Fibroblast of lung (primary cell): ENCODE measurements around the gene DYSF. TPM values are rescaled to one million over a fixed set of nuclear protein-coding genes. Genes with fewer than 3 reads are reported as not detected.

Source experiments
- DNase-seq, 2 donors: peaks; one replicate each; pipeline versions ENCODE4 v3.0.0 to v3.0.0-alpha.2; 2010; ENCODE audit warnings: low read depth in 2 of 2
- H2AFZ ChIP-seq: 2 replicates; pipeline ENCODE4 v1.5.1; 2012; ENCODE audit warnings: low read length, control low read depth, inconsistent platforms
- H3K27ac ChIP-seq: 2 replicates; pipeline ENCODE4 v1.5.1; 2011; ENCODE audit warnings: low read length, control low read depth; ENCODE audit not compliant: insufficient read depth
- H3K27me3 ChIP-seq: 2 replicates; pipeline ENCODE4 v1.5.1; 2011; ENCODE audit warnings: mild to moderate bottlenecking, low read length; ENCODE audit not compliant: control insufficient read depth, insufficient read depth
- H3K36me3 ChIP-seq: 2 replicates; pipeline ENCODE4 v1.5.1; 2011; ENCODE audit warnings: low read length; ENCODE audit not compliant: control insufficient read depth, insufficient read depth
- H3K4me1 ChIP-seq: 2 replicates; pipeline ENCODE4 v1.5.1; 2011; ENCODE audit warnings: low read length; ENCODE audit not compliant: control insufficient read depth, insufficient read depth; ENCODE audit errors: extremely low read depth
- H3K4me2 ChIP-seq: 2 replicates; pipeline ENCODE4 v1.5.1; 2011; ENCODE audit warnings: low read length, control low read depth; ENCODE audit not compliant: insufficient read depth; ENCODE audit errors: extremely low read depth
- H3K4me3 ChIP-seq, 4 experiments: fragments of 200-600 bp in 1 of 4; sonication (generic) in 1 of 4; replicated peaks in 1 of 4; 2 replicates each; pipeline ENCODE4 v1.5.1; 2011 to 2016; ENCODE audit warnings: low read length in 4 of 4, low read depth in 3 of 4, mild to moderate bottlenecking in 3 of 4, control low read depth in 2 of 4, inconsistent platforms in 1 of 4, mixed read lengths in 1 of 4; ENCODE audit not compliant: insufficient read depth in 1 of 4; ENCODE audit errors: control extremely low read depth in 1 of 4
- H3K79me2 ChIP-seq: 2 replicates; pipeline ENCODE4 v1.5.1; 2012; ENCODE audit warnings: mild to moderate bottlenecking, low read length, inconsistent platforms; ENCODE audit not compliant: control insufficient read depth, insufficient read depth
- H3K9ac ChIP-seq: 2 replicates; pipeline ENCODE4 v1.5.1; 2011; ENCODE audit warnings: mild to moderate bottlenecking, low read length, control low read depth; ENCODE audit not compliant: insufficient read depth
- H3K9me3 ChIP-seq: 2 replicates; pipeline ENCODE4 v1.5.1; 2012; ENCODE audit warnings: low read depth, low read length; ENCODE audit not compliant: control insufficient read depth, insufficient read depth
- H4K20me1 ChIP-seq: 2 replicates; pipeline ENCODE4 v1.5.1; 2011; ENCODE audit warnings: low read length; ENCODE audit not compliant: control insufficient read depth, insufficient read depth; ENCODE audit errors: extremely low read depth
- EZH2 ChIP-seq: IDR thresholded peaks from 2 replicates; pipeline ENCODE4 v1.5.1; 2012; ENCODE audit warnings: low read length, control low read depth, mild to moderate bottlenecking; ENCODE audit errors: missing control alignments
- polyA plus RNA-seq, 2 donors: library from polyadenylated mRNA; depleted of rRNA in 1 of 2; stranded (reverse) in 1 of 2; unstranded in 1 of 2; fragments of >200 nt; gene quantifications; 2 replicates each; pipeline ENCODE4 v1.2.1, GENCODE V29; 2011 to 2012; ENCODE audit warnings: missing spikeins in 1 of 2
- total RNA-seq: library from RNA; depleted of rRNA; stranded (reverse); fragments of >200 nt; gene quantifications from 2 replicates; pipeline ENCODE4 v1.2.1, GENCODE V29; 2014
- TF ChIP-seq, protein P1 (sequence below), 2 donors: IDR thresholded peaks in 1 of 2; conservative IDR thresholded peaks in 1 of 2; 1 replicate in 1 of 2; 2 replicates in 1 of 2; pipeline ENCODE4 v1.5.1; 2011 to 2012; ENCODE audit warnings: low read length in 2 of 2, control low read depth in 1 of 2, inconsistent platforms in 1 of 2, low read depth in 1 of 2, mild to moderate bottlenecking in 1 of 2

The DYSF gene
- total and polyA plus RNA-seq, 2 donors (not counting 1 experiment from before 2014, with no cell fraction given), result under 0.01 to 0.67 TPM

DNA sequence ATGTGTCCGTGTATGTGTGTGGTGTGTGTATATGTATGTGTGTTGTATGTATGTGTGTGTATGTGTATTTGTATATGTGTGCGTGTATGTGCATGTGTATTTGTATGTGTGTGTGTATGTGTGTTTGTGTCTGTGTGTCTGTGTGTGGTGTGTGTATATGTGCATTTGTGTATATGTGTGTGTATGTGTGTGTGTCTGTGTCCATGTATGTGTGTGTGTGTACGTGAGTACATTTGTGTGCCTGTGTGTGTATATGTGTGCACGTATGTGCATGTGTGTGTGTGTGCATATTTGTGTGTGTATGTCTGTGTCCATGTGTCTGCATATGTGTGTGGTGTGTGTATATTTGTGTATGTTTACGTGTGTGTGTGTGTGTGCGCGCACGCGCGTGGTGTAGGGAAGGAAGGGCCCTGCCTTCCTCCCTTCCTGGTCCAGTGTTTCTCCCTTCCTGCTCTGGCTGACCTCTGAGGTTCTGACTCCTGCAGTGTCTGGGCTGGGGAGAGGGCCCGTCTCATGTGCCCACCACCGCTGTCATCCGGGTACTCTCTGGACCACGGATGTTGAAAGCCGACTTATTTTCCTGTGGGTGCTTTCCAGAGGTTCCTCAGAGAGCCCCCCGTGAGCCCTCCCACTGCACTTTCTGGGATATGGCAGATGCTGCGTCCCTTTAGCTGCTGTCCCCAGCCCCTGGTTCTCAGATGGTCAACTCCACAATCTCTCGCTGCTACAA is 209.5 kb downstream of the DYSF start:
- H3K9me3 ChIP-seq, result no peaks in the 10 kb centered on the region
- H3K36me3 ChIP-seq, result no peaks in the 10 kb centered on the region
- no peaks in the 10 kb centered on the region for H4K20me1 ChIP-seq
- no peak overlapping the region for H3K9ac ChIP-seq
- TF ChIP-seq, protein P1, sequence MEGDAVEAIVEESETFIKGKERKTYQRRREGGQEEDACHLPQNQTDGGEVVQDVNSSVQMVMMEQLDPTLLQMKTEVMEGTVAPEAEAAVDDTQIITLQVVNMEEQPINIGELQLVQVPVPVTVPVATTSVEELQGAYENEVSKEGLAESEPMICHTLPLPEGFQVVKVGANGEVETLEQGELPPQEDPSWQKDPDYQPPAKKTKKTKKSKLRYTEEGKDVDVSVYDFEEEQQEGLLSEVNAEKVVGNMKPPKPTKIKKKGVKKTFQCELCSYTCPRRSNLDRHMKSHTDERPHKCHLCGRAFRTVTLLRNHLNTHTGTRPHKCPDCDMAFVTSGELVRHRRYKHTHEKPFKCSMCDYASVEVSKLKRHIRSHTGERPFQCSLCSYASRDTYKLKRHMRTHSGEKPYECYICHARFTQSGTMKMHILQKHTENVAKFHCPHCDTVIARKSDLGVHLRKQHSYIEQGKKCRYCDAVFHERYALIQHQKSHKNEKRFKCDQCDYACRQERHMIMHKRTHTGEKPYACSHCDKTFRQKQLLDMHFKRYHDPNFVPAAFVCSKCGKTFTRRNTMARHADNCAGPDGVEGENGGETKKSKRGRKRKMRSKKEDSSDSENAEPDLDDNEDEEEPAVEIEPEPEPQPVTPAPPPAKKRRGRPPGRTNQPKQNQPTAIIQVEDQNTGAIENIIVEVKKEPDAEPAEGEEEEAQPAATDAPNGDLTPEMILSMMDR (conservative IDR thresholded peaks at IDR 0.05 in 1 of 2, IDR thresholded peaks at IDR 0.05 in 1 of 2; ENCODE audit: low read depth in 1 of 2, low read length in 2 of 2), result no peak
- TF ChIP-seq EZH2, result no peak
- no peaks in the 10 kb centered on the region for H3K79me2 ChIP-seq
- no peak overlapping the region for H3K27ac ChIP-seq
- no peak overlapping the region for H3K4me2 ChIP-seq
- DNase-seq, result no peak
- H3K4me3 ChIP-seq, result no peak overlapping the region
- H2AFZ ChIP-seq, result no peak overlapping the region
- H3K27me3 ChIP-seq, result no peaks in the 10 kb centered on the region
- no peaks in the 10 kb centered on the region for H3K4me1 ChIP-seq

DNA sequence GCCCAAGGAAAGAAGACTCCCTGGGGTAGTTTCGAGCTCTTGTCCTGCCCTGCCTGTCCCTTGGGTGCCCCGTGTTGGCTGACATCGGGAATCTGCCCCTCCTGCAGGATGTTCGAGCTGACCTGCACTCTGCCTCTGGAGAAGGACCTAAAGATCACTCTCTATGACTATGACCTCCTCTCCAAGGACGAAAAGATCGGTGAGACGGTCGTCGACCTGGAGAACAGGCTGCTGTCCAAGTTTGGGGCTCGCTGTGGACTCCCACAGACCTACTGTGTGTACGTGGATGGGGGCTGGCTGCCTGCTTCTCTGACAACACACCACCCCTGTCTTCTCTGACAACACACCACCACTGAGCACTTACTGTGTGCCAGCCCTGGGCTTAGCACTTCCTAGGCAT is 210.8 kb downstream of the DYSF start:
- H3K79me2 ChIP-seq, result no peaks in the 10 kb centered on the region
- no peak for DNase-seq
- H4K20me1 ChIP-seq, result no peaks in the 10 kb centered on the region
- no peak overlapping the region for H3K4me3 ChIP-seq
- no peaks in the 10 kb centered on the region for H3K36me3 ChIP-seq
- H3K9ac ChIP-seq, result no peak overlapping the region
- TF ChIP-seq, protein P1 (conservative IDR thresholded peaks at IDR 0.05 in 1 of 2, IDR thresholded peaks at IDR 0.05 in 1 of 2; ENCODE audit: low read depth in 1 of 2, low read length in 2 of 2), result no peak
- no peak for TF ChIP-seq EZH2
- H3K4me1 ChIP-seq, result no peaks in the 10 kb centered on the region
- no peaks in the 10 kb centered on the region for H3K27me3 ChIP-seq
- H3K27ac ChIP-seq, result no peak overlapping the region
- H2AFZ ChIP-seq, result no peak overlapping the region
- no peaks in the 10 kb centered on the region for H3K9me3 ChIP-seq
- no peak overlapping the region for H3K4me2 ChIP-seq

DNA sequence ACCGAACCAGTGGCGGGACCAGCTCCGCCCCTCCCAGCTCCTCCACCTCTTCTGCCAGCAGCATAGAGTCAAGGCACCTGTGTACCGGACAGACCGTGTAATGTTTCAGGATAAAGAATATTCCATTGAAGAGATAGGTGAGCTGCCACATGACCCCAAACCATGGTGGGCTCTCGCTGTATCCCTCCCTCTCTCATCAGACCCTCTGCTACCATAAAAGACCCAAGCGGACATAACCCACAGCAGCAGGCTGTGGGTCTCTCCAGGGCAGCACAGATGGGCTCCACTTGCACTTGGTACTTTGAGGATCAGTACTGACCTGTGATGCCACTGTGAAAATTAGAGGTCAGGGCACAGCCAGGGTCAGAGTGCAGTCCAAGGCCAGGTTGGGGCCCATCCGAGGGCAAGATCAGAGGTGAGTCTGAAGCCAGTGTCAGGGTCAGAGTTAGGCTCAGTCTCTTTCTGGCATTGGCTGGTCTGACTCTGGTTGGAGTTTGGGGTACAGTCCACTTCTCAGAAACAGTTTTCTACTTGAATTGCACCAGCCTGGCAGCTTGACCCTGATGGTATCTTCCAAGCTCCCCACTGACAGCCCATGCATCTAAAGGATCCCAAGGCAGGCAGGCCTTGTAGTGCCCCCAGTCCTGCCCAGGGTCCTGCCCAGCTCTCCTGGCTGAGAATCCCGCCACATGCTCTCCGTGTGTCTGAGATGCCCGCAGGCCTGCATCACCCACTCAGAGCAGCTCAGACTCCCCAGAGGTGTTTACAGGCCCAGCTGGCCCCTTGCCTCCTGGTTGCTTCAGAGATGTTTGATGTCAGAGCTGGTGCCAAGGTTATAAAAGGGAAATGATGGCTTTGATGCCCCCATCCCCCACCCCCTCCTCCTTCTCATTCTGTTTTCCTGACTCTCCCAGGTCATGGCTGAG is 212.1 kb downstream of the DYSF start:
- Histone ChIP-seq H3K27ac (no peak overlapping the region), H4K20me1 (no peaks in the 10 kb centered on the region), H3K79me2 (no peaks in the 10 kb centered on the region), H3K9me3 (no peaks in the 10 kb centered on the region), H3K9ac (no peak overlapping the region), H2AFZ (no peak overlapping the region), H3K36me3 (no peaks in the 10 kb centered on the region), H3K4me1 (no peaks in the 10 kb centered on the region), H3K4me2 (no peak overlapping the region), H3K4me3 (no peak overlapping the region), H3K27me3 (no peaks in the 10 kb centered on the region)
- TF ChIP-seq, protein P1 (conservative IDR thresholded peaks at IDR 0.05 in 1 of 2, IDR thresholded peaks at IDR 0.05 in 1 of 2; ENCODE audit: low read depth in 1 of 2, low read length in 2 of 2), result no peak
- TF ChIP-seq EZH2, result no peak
- no peak for DNase-seq
